ENCODE results near the gene TGFBR3L. TPM values are rescaled to one million over a fixed set of nuclear protein-coding genes. Genes with fewer than 3 reads are reported as not detected.

TGFBR3L gene
- total RNA-seq, 1 donor from 2014 or later: 2.1 TPM

DNA sequence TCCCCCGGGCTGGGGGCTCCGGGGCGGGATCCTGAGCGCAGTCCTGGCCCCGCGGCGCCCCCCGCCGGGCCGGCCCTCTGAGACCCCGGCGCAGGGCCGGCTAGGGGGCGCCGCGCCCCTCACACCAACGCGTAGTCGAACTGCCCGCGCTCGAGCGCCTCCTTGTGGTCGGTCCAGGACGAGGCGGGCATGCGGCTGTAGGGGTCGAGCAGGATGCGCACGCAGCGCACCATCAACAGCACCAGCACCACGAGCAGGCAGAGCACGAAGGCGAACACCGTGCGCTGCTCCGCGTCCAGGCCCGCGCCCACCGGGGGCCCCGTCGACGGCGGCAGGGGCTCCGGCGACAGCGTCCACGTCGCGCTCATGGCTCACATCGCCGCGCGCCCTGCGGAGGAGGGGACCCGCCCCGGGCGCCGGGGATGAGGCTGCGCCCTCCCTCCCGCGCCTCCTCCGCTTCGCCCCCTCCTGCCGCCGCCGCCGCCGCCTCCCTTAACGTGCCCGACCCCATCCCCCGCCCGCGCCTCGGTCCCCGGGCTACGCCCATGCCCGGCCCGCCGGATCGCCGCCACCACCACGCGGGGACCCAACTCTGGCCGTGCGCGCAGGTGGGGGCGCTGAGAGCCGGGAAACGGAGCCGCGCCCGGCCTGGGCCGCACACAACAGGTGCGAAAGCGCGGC is 10.7 kb downstream of the TGFBR3L start:
- TF ChIP-seq CTCF (IDR thresholded peaks at IDR 0.05): peak; percentile 83
- no peaks in the 10 kb centered on the region for H3K9me3 ChIP-seq
- DNase-seq (peak; percentile 80), ATAC-seq (no peak)
- no peaks in the 10 kb centered on the region for H3K27me3 ChIP-seq (ENCODE audit: low read depth)
- peaks cover 16% of the 10 kb centered on the region for H3K36me3 ChIP-seq
- H3K4me3 ChIP-seq: peak overlapping the region; percentile 51
- no peak overlapping the region for H3K27ac ChIP-seq
- peaks cover 40% of the 10 kb centered on the region for H3K4me1 ChIP-seq
- intact Hi-C loops (cut with DNase I): no loop called here

- Histone ChIP-seq H3K27me3 (ENCODE audit: low read depth) (no peaks in the 10 kb centered on the region), H3K36me3 (peaks cover 25% of the 10 kb centered on the region), H3K9me3 (no peaks in the 10 kb centered on the region), H3K4me3 (peak within 1 kb of the TSS; percentile 51), H3K27ac (peak within 1 kb of the TSS; percentile 41), H3K4me1 (peaks cover 37% of the 10 kb centered on the region)
- peak; percentile 63 to 67 for ATAC-seq
- intact Hi-C loops (cut with DNase I): no loop called here
- TF ChIP-seq CTCF (IDR thresholded peaks at IDR 0.05): no peak
- DNase-seq: peak; percentile 74
Measured at GRCh38 chr19:7926021-7926726, 11.5 kb downstream of the TGFBR3L start, which contains the start of gene CTXN1. CTXN1 (minus strand) TSS chr19:7926135; CDS start chr19:7925538, 597 bp downstream.

GRCh38 chr19:7926727-7927604 is 12.3 kb downstream of the TGFBR3L start:
- H3K4me1 ChIP-seq: peaks cover 29% of the 10 kb centered on the region
- H3K9me3 ChIP-seq: no peaks in the 10 kb centered on the region
- DNase-seq (peak; percentile 50), ATAC-seq (peak in 1 of 2 donors; percentile 6)
- H3K27me3 ChIP-seq (ENCODE audit: low read depth): no peaks in the 10 kb centered on the region
- peak overlapping the region; percentile 50 for H3K4me3 ChIP-seq
- H3K36me3 ChIP-seq: peaks cover 29% of the 10 kb centered on the region
- TF ChIP-seq CTCF (IDR thresholded peaks at IDR 0.05): no peak
- no peak overlapping the region for H3K27ac ChIP-seq
- intact Hi-C loops (cut with DNase I): no loop called here

DNA sequence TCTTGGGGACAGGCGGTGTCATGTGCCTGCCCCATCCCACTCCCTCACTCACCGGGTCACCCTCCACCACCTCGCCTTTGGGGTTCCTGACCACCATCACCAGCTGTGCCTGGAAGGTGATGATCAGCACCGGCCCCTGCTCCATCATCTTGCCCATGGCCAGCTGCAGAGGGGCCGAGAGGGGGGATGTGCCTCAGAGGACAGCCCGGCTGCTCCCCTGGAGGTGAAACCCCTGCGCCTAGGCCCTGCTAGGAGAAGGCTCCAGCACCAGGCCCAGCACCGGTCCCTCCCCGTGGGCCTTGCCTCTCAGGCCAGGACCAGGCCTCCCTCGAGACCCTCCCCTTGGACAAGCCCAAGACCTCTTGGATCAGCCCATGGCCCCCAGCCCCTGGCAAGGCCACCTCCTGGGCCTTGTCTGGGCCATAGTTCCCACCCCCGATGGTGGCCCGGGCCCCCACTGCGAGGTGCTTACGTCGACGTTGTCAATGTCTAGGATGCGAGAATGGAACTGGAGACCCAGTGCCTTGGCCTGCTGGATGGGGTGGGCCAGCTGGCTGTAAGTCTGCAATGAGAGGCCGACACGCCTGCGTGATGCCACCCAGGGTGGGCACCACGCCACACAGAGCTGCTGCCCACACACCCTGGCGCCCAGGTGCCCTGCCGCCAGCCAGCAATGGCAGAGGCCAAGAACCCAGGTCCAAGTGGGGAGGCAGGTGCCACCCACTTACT is 13.1 kb downstream of the TGFBR3L start:
- no peak for ATAC-seq
- peak overlapping the region; percentile 49 for H3K27ac ChIP-seq

More for the DNA sequence above, 13.1 kb downstream of the TGFBR3L start:
- intact Hi-C loops (cut with DNase I): no loop called here
- H3K9me3 ChIP-seq: no peaks in the 10 kb centered on the region
- DNase-seq: peak; percentile 47
- peaks cover 29% of the 10 kb centered on the region for H3K36me3 ChIP-seq
- no peak overlapping the region for H3K4me3 ChIP-seq
- no peaks in the 10 kb centered on the region for H3K27me3 ChIP-seq (ENCODE audit: low read depth)
- TF ChIP-seq CTCF (IDR thresholded peaks at IDR 0.05): no peak
- H3K4me1 ChIP-seq: peaks cover 25% of the 10 kb centered on the region

Data from lower lobe of right lung (tissue), 2 donors.